Uterus (tissue), 2 donors: ENCODE measurements around the gene CES4A.

ENCODE experiments used
- POLR2A ChIP-seq, 2 donors: fragments of 450-650 bp; IDR thresholded peaks; one replicate each; pipeline ENCODE4 v1.6.1; 2016; ENCODE audit warnings: antibody characterized with exemption in 2 of 2, mild to moderate bottlenecking in 1 of 2, moderate library complexity in 1 of 2
- TF ChIP-seq, protein P1 (sequence below), 4 experiments: fragments of 200-600 bp in 2 of 4; fragments of 450-650 bp in 2 of 4; sonication (generic) in 2 of 4; IDR thresholded peaks; one replicate each; pipeline ENCODE4 v1.5.1; 2016 to 2019; ENCODE audit warnings: antibody characterized with exemption in 4 of 4, mild to moderate bottlenecking in 2 of 4, moderate library complexity in 1 of 4

GRCh38 chr16:66976746-66977145, 11.6 kb upstream of the CES4A start:
- TF ChIP-seq, protein P1, sequence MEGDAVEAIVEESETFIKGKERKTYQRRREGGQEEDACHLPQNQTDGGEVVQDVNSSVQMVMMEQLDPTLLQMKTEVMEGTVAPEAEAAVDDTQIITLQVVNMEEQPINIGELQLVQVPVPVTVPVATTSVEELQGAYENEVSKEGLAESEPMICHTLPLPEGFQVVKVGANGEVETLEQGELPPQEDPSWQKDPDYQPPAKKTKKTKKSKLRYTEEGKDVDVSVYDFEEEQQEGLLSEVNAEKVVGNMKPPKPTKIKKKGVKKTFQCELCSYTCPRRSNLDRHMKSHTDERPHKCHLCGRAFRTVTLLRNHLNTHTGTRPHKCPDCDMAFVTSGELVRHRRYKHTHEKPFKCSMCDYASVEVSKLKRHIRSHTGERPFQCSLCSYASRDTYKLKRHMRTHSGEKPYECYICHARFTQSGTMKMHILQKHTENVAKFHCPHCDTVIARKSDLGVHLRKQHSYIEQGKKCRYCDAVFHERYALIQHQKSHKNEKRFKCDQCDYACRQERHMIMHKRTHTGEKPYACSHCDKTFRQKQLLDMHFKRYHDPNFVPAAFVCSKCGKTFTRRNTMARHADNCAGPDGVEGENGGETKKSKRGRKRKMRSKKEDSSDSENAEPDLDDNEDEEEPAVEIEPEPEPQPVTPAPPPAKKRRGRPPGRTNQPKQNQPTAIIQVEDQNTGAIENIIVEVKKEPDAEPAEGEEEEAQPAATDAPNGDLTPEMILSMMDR (IDR thresholded peaks at IDR 0.05), result no peak
- no peak for TF ChIP-seq POLR2A (IDR thresholded peaks at IDR 0.05)
